H1 (cell line): ENCODE measurements around the gene LRRC15. TPM values are rescaled to one million over a fixed set of nuclear protein-coding genes. Genes with fewer than 3 reads are reported as not detected.

Source experiments
- CTCF ChIA-PET: fragments of 300-600 bp; sonication (Branson Sonifier 250); formaldehyde crosslinking; loops from one replicate; lab custom pipeline; 2021; ENCODE audit not compliant: partially characterized antibody; lab: Charles Lee
- POLR2A ChIA-PET: fragments of 300-600 bp; sonication (Branson Sonifier 250); formaldehyde crosslinking; loops from one replicate; lab custom pipeline; 2021; ENCODE audit warnings: inconsistent platforms; ENCODE audit not compliant: partially characterized antibody; lab: Charles Lee
- DNase-seq, 2 experiments: peaks; one replicate each; pipeline versions ENCODE4 v3.0.0 to v3.0.0-alpha.2; 2010 to 2022; ENCODE audit warnings: low spot score in 2 of 2, low read depth in 1 of 2, mixed read lengths in 1 of 2
- FAIRE-seq: peaks from 2 replicates; lab custom pipeline; 2011; peaks lifted over from hg19 to GRCh38; lab: Jason Lieb, UNC
- H2AFZ ChIP-seq: 2 replicates; pipeline ENCODE4 v1.8.1; 2012; ENCODE audit warnings: low read length, inconsistent platforms
- H2AK5ac ChIP-seq: 2 replicates; pipeline ENCODE4 v1.6.1; 2013; ENCODE audit warnings: low read depth, low read length
- H2BK120ac ChIP-seq: replicated peaks from 2 replicates; pipeline ENCODE3; 2013; ENCODE audit warnings: low read depth, low read length, inconsistent platforms
- H2BK12ac ChIP-seq: 2 replicates; pipeline ENCODE4 v1.6.1; 2013; ENCODE audit warnings: low read depth, low read length
- H2BK15ac ChIP-seq: 2 replicates; pipeline ENCODE4 v1.6.1; 2013; ENCODE audit warnings: low read length
- H2BK20ac ChIP-seq: 2 replicates; pipeline ENCODE4 v1.6.1; 2013; ENCODE audit warnings: low read length
- H2BK5ac ChIP-seq: 2 replicates; pipeline ENCODE4 v1.6.1; 2013; ENCODE audit warnings: low read depth, low read length
- H3K14ac ChIP-seq: 2 replicates; pipeline ENCODE4 v1.6.1; 2013; ENCODE audit warnings: inconsistent platforms; ENCODE audit not compliant: insufficient read length
- H3K18ac ChIP-seq: 2 replicates; pipeline ENCODE4 v1.6.1; 2013; ENCODE audit warnings: low read length; ENCODE audit errors: extremely low read depth
- H3K23ac ChIP-seq: 2 replicates; pipeline ENCODE4 v1.6.1; 2013; ENCODE audit warnings: inconsistent platforms; ENCODE audit not compliant: insufficient read length
- H3K23me2 ChIP-seq: 2 replicates; pipeline ENCODE4 v1.6.1; 2013; ENCODE audit warnings: low read depth, low read length
- H3K27ac ChIP-seq: 2 replicates; pipeline ENCODE4 v1.6.1; 2011; ENCODE audit warnings: low read depth, low read length, inconsistent platforms
- H3K27me3 ChIP-seq, 4 experiments: replicated peaks in 1 of 4; 1 replicate in 1 of 4; 2 replicates in 3 of 4; pipeline versions ENCODE4 v1.6.1 to v1.8.1; 2011 to 2013; ENCODE audit warnings: low read length in 3 of 4, mild to moderate bottlenecking in 3 of 4, inconsistent platforms in 2 of 4, mixed read lengths in 2 of 4, moderate library complexity in 1 of 4; ENCODE audit not compliant: control insufficient read depth in 3 of 4, insufficient read depth in 3 of 4; ENCODE audit errors: extremely low read depth in 1 of 4
- H3K36me3 ChIP-seq, 4 experiments: 2 replicates each; pipeline versions ENCODE4 v1.6.1 to v1.8.1; 2011 to 2013; ENCODE audit warnings: mild to moderate bottlenecking in 4 of 4, low read length in 3 of 4, moderate library complexity in 2 of 4, control low read depth in 1 of 4, inconsistent platforms in 1 of 4; ENCODE audit not compliant: insufficient read depth in 4 of 4, control insufficient read depth in 2 of 4
- H3K4ac ChIP-seq: replicated peaks from 2 replicates; pipeline ENCODE3; 2013; ENCODE audit warnings: low read length, low read depth, mixed read lengths, inconsistent platforms; ENCODE audit not compliant: insufficient read length
- H3K4me1 ChIP-seq, 4 experiments: replicated peaks in 1 of 4; 1 replicate in 1 of 4; 2 replicates in 3 of 4; pipeline versions ENCODE4 v1.6.1 to v1.8.1; 2011 to 2013; ENCODE audit warnings: low read length in 3 of 4, inconsistent platforms in 2 of 4, mixed read lengths in 1 of 4; ENCODE audit not compliant: insufficient read depth in 4 of 4, control insufficient read depth in 3 of 4
- H3K4me2 ChIP-seq, 2 experiments: 2 replicates each; pipeline versions ENCODE4 v1.6.1 to v1.8.1; 2011 to 2013; ENCODE audit warnings: low read depth in 2 of 2, low read length in 2 of 2, control low read depth in 1 of 2, inconsistent platforms in 1 of 2, mild to moderate bottlenecking in 1 of 2; ENCODE audit not compliant: insufficient read depth in 1 of 2
- H3K4me3 ChIP-seq, 4 experiments: fragments of 200-600, 300-600 bp in 1 of 4; sonication (generic), shearing (Covaris generic), sonication (Bioruptor Twin) in 1 of 4; 2 replicates each; pipeline versions ENCODE4 v1.5.1 to v1.8.1; 2011 to 2016; ENCODE audit warnings: low read length in 4 of 4, low read depth in 3 of 4, control low read depth in 2 of 4, inconsistent platforms in 2 of 4, mild to moderate bottlenecking in 2 of 4, mixed read lengths in 1 of 4, moderate library complexity in 1 of 4; ENCODE audit not compliant: insufficient read depth in 2 of 4; ENCODE audit errors: extremely low read depth in 1 of 4
- H3K56ac ChIP-seq: replicated peaks from 2 replicates; pipeline ENCODE3; 2013; ENCODE audit warnings: low read depth, mild to moderate bottlenecking, mixed read lengths, low read length, inconsistent platforms; ENCODE audit not compliant: insufficient read length
- H3K79me1 ChIP-seq: 2 replicates; pipeline ENCODE4 v1.6.1; 2013; ENCODE audit warnings: low read depth, low read length, control low read depth
- H3K79me2 ChIP-seq, 2 experiments: 2 replicates each; pipeline versions ENCODE4 v1.6.1 to v1.8.1; 2012 to 2013; ENCODE audit warnings: low read length in 2 of 2, mild to moderate bottlenecking in 2 of 2, inconsistent platforms in 1 of 2; ENCODE audit not compliant: insufficient read depth in 2 of 2, control insufficient read depth in 1 of 2
- H3K9ac ChIP-seq, 4 experiments: replicated peaks in 1 of 4; 1 replicate in 1 of 4; 2 replicates in 3 of 4; pipeline versions ENCODE4 v1.6.1 to v1.8.1; 2011 to 2013; ENCODE audit warnings: low read depth in 3 of 4, low read length in 3 of 4, control low read depth in 2 of 4, mild to moderate bottlenecking in 2 of 4, moderate library complexity in 2 of 4, inconsistent platforms in 1 of 4; ENCODE audit errors: extremely low read depth in 1 of 4
- H3K9me3 ChIP-seq, 2 experiments: 2 replicates each; pipeline versions ENCODE4 v1.6.1 to v1.8.1; 2012 to 2013; ENCODE audit warnings: mild to moderate bottlenecking in 2 of 2, moderate library complexity in 2 of 2, control low read depth in 1 of 2, inconsistent platforms in 1 of 2, low read depth in 1 of 2, low read length in 1 of 2, mixed read lengths in 1 of 2; ENCODE audit not compliant: insufficient read depth in 2 of 2
- H4K20me1 ChIP-seq, 2 experiments: replicated peaks in 1 of 2; 2 replicates each; pipeline versions ENCODE3 to v1.8.1; 2011 to 2013; ENCODE audit warnings: inconsistent platforms in 2 of 2, low read length in 2 of 2, mild to moderate bottlenecking in 1 of 2; ENCODE audit not compliant: insufficient read depth in 2 of 2, control insufficient read depth in 1 of 2
- H4K5ac ChIP-seq: 2 replicates; pipeline ENCODE4 v1.6.1; 2013; ENCODE audit warnings: low read length, low read depth, mixed read lengths, inconsistent platforms; ENCODE audit not compliant: insufficient read length
- H4K8ac ChIP-seq: 2 replicates; pipeline ENCODE4 v1.8.0; 2013; ENCODE audit warnings: mild to moderate bottlenecking, moderate library complexity, low read length, inconsistent platforms; ENCODE audit not compliant: insufficient read depth; ENCODE audit errors: extremely low read depth
- H4K91ac ChIP-seq: replicated peaks from 2 replicates; pipeline ENCODE3; 2013; ENCODE audit warnings: low read length, mixed read lengths, inconsistent platforms; ENCODE audit not compliant: insufficient read length
- CEBPB ChIP-seq: IDR thresholded peaks from 2 replicates; pipeline ENCODE4 v1.6.1; 2012; ENCODE audit warnings: low read depth, low read length
- CHD2 ChIP-seq: IDR thresholded peaks from 2 replicates; pipeline ENCODE4 v1.6.1; 2012; ENCODE audit warnings: low read length, improper control_type of control experiment
- CREB1 ChIP-seq: IDR thresholded peaks from 2 replicates; pipeline ENCODE4 v1.6.1; 2012; ENCODE audit warnings: inconsistent platforms
- SRF ChIP-seq: IDR thresholded peaks from 2 replicates; pipeline ENCODE4 v1.6.1; 2011; ENCODE audit warnings: mild to moderate bottlenecking, low read depth, low read length, moderate library complexity
- TAF1 ChIP-seq: IDR thresholded peaks from 2 replicates; pipeline ENCODE4 v1.6.1; 2011; ENCODE audit warnings: mild to moderate bottlenecking, low read depth, low read length
- WGBS, 2 experiments: shearing (Covaris generic) in 1 of 2; methylation state at CpG; one replicate each; pipeline versions ENCODE4 v1.1.6 to v1.1.7; 2013 to 2015; ENCODE audit warnings: low lambda C conversion rate in 2 of 2, mixed read lengths in 2 of 2, inconsistent platforms in 1 of 2, low coverage in 1 of 2, missing lambda C conversion rate in 1 of 2; ENCODE audit not compliant: insufficient replicate concordance in 2 of 2, insufficient coverage in 1 of 2, insufficient read length in 1 of 2; ENCODE audit errors: extremely low coverage in 1 of 2, missing lambda C conversion rate in 1 of 2; 5-methylcytosine and 5-hydroxymethylcytosine counted together
- polyA plus RNA-seq, 7 experiments: library from polyadenylated mRNA; depleted of rRNA in 3 of 7; stranded (reverse) in 5 of 7; unstranded in 2 of 7; fragments of >200 nt in 5 of 7; fragments of 200-250 nt in 2 of 7; gene quantifications; 1 replicate in 5 of 7; 2 replicates in 1 of 7; 4 replicates in 1 of 7; pipeline versions ENCODE4 v1.2.1 to v1.2.3, GENCODE V29; 2011 to 2013; ENCODE audit warnings: missing spikeins in 2 of 7, mixed read lengths in 2 of 7
- total RNA-seq: library from RNA; stranded (reverse); fragmentation: NEBNext Ultra II Directional; extraction: Animal tissue kit (Norgen Biotek cat#: 25700); gene quantifications from 2 replicates; pipeline ENCODE4 v1.2.1, GENCODE V29; 2021
- TF ChIP-seq, protein P1 (sequence below): IDR thresholded peaks from 2 replicates; pipeline ENCODE4 v1.6.1; 2011; ENCODE audit warnings: low read depth, mild to moderate bottlenecking, low read length; ENCODE audit not compliant: insufficient read depth

LRRC15 gene
- total and polyA plus RNA-seq, 2 of the 8 experiments (the other 6 are each of a cell fraction or from before 2014, with no cell fraction given), result 0.15 to 0.37 TPM

DNA sequence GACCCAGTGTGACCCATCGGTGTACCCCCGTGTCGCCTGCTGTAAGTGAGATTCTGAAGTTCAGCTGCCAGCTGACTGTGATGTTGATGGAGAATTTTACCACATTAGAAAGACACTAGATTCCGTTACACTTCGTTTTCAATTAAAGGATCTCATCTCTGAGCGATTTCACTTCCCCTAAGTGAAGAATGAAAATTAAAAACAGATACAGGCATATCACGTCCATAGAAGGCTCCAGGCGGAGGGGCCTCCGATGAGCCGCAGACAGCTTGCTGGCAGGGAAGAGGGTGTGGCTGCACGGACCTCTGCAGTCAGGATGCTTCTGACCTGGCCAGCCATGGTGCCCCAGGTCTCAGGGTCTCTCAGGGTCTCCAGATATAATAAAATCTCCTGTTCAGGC, 11.9 kb downstream of the LRRC15 start:
- no peak overlapping the region for H4K5ac ChIP-seq
- POLR2A ChIA-PET, result interaction anchor here (0.9 kb wide), 1 partner anchor 9 kb away, joined by 3 read pairs; no protein-coding TSS in a partner anchor
- no peak overlapping the region for H3K9ac ChIP-seq
- no peaks in the 10 kb centered on the region for H3K36me3 ChIP-seq
- no peak overlapping the region for H3K4ac ChIP-seq
- H2BK120ac ChIP-seq, result no peak overlapping the region
- 90% methylated on average over 11 of the region's 11 CpGs; no CpG with 5 or more reads in 1 of the 2 experiments for WGBS, 2 experiments
- no peak for TF ChIP-seq SRF
- no peak for TF ChIP-seq CHD2
- TF ChIP-seq CREB1, result no peak
- TF ChIP-seq CEBPB, result no peak
- TF ChIP-seq TAF1, result no peak
- TF ChIP-seq, protein P1, sequence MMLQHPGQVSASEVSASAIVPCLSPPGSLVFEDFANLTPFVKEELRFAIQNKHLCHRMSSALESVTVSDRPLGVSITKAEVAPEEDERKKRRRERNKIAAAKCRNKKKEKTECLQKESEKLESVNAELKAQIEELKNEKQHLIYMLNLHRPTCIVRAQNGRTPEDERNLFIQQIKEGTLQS, result no peak
- TF ChIP-seq, all 59 proteins: peak for 0
- Histone ChIP-seq H3K14ac (no peak overlapping the region), H2BK5ac (no peak overlapping the region), H3K4me1 (no peaks in the 10 kb centered on the region), H3K27ac (no peak overlapping the region), H3K23ac (no peak overlapping the region), H3K4me2 (no peak overlapping the region), H2AFZ (no peak overlapping the region), H4K20me1 (peaks cover 0 to 2% of the 10 kb centered on the region in 2 experiments), H4K8ac (no peak overlapping the region), H3K18ac (no peak overlapping the region), H2BK12ac (no peak overlapping the region), H2AK5ac (no peak overlapping the region), H3K79me1 (no peaks in the 10 kb centered on the region), H3K23me2 (peaks cover 2% of the 10 kb centered on the region; the same call in 1 of the 2 replicates), H3K4me3 (no peak overlapping the region), H3K27me3 (peaks cover 0 to 2% (median 0%) of the 10 kb centered on the region in 4 experiments; a peak in 1 of 7 replicates), H3K9me3 (no peaks in the 10 kb centered on the region; a peak in 1 of 4 replicates), H2BK20ac (no peak overlapping the region), H3K56ac (no peak overlapping the region), H2BK15ac (no peak overlapping the region), H3K79me2 (no peaks in the 10 kb centered on the region), H4K91ac (no peak overlapping the region)
- CTCF ChIA-PET, result interaction anchor here (1.2 to 18.9 kb wide), 2 partner anchors 18 to 36 kb away, joined by 4 to 344 read pairs; no protein-coding TSS in a partner anchor
- DNase-seq (no peak), FAIRE-seq (no peak)
